Uterus (tissue), 2 donors: ENCODE data around the gene CHRM4.

ENCODE experiments used
- CTCF ChIP-seq, 4 experiments: fragments of 200-600 bp in 2 of 4; fragments of 450-650 bp in 2 of 4; sonication (generic) in 2 of 4; IDR thresholded peaks; one replicate each; pipeline ENCODE4 v1.5.1; 2016 to 2019; ENCODE audit warnings: antibody characterized with exemption in 4 of 4, mild to moderate bottlenecking in 2 of 4, moderate library complexity in 1 of 4
- POLR2A ChIP-seq, 2 donors: fragments of 450-650 bp; IDR thresholded peaks; one replicate each; pipeline ENCODE4 v1.6.1; 2016; ENCODE audit warnings: antibody characterized with exemption in 2 of 2, mild to moderate bottlenecking in 1 of 2, moderate library complexity in 1 of 2

GRCh38 chr11:46382646-46383403 is 8.8 kb downstream of the CHRM4 start:
- peak in 1 of 4 experiments; percentile 37 for TF ChIP-seq CTCF (IDR thresholded peaks at IDR 0.05)
- no peak for TF ChIP-seq POLR2A (IDR thresholded peaks at IDR 0.05)
